Measurements from ENCODE around the gene PANX2.

Gene PANX2

GRCh38 chr22:50177537-50178470 lies 7.3 kb downstream of the PANX2 start:
- H3K4me3 ChIP-seq (ENCODE audit: low read depth, low read length), result no peak overlapping the region
- TF ChIP-seq CTCF (IDR thresholded peaks at IDR 0.05; ENCODE audit: low read depth, low read length, missing control alignments), result no peak
- DNase-seq (ENCODE audit: low read depth), result no peak

- no peak for DNase-seq (ENCODE audit: low read depth)
- H3K4me3 ChIP-seq (ENCODE audit: low read depth, low read length), result no peak overlapping the region
- TF ChIP-seq CTCF (IDR thresholded peaks at IDR 0.05; ENCODE audit: low read depth, low read length, missing control alignments), result no peak
Observed at GRCh38 chr22:50178471-50178864, 7.9 kb downstream of the PANX2 start.

GRCh38 chr22:50178871-50179869 lies 8.6 kb downstream of the PANX2 start:
- no peak for DNase-seq (ENCODE audit: low read depth)
- no peak for TF ChIP-seq CTCF (IDR thresholded peaks at IDR 0.05; ENCODE audit: low read depth, low read length, missing control alignments)
- no peak overlapping the region for H3K4me3 ChIP-seq (ENCODE audit: low read depth, low read length)

- H3K4me3 ChIP-seq (ENCODE audit: low read depth, low read length), result no peak overlapping the region
- no peak for TF ChIP-seq CTCF (IDR thresholded peaks at IDR 0.05; ENCODE audit: low read depth, low read length, missing control alignments)
- no peak for DNase-seq (ENCODE audit: low read depth)
Observed at GRCh38 chr22:50179937-50180726, 9.6 kb downstream of the PANX2 start.

- no peak for TF ChIP-seq CTCF (IDR thresholded peaks at IDR 0.05; ENCODE audit: low read depth, low read length, missing control alignments)
- H3K4me3 ChIP-seq (ENCODE audit: low read depth, low read length), result no peak overlapping the region
- DNase-seq (ENCODE audit: low read depth), result no peak
Observed at GRCh38 chr22:50180727-50181521, 10.4 kb downstream of the PANX2 start.

Measured in GM12864 (cell line).